HEK293 (cell line): ENCODE measurements around the gene PDK2.

Source experiments
- CTCF ChIP-seq: fragments of 450-650 bp; formaldehyde crosslinking; IDR thresholded peaks from 2 replicates; pipeline ENCODE4 v1.5.1; 2016; ENCODE audit warnings: missing biosample characterization, missing genetic modification characterization
- GLIS1 ChIP-seq: fragments of 450-650 bp; formaldehyde crosslinking; IDR thresholded peaks from 2 replicates; pipeline ENCODE4 v1.5.1; 2016; ENCODE audit warnings: missing biosample characterization, missing genetic modification characterization
- MZF1 ChIP-seq: fragments of 450-650 bp; formaldehyde crosslinking; IDR thresholded peaks from 2 replicates; pipeline ENCODE4 v1.5.1; 2017; ENCODE audit warnings: missing biosample characterization, missing genetic modification characterization, borderline replicate concordance
- REPIN1 ChIP-seq: fragments of 450-650 bp; formaldehyde crosslinking; IDR thresholded peaks from 2 replicates; pipeline ENCODE4 v1.5.1; 2017; ENCODE audit warnings: missing biosample characterization, missing genetic modification characterization, low read depth
- TSHZ1 ChIP-seq: fragments of 450-650 bp; formaldehyde crosslinking; IDR thresholded peaks from 2 replicates; pipeline ENCODE4 v1.5.1; 2016; ENCODE audit warnings: missing biosample characterization, missing genetic modification characterization, borderline replicate concordance
- ZNF175 ChIP-seq: fragments of 450-650 bp; formaldehyde crosslinking; IDR thresholded peaks from 2 replicates; pipeline ENCODE4 v1.5.1; 2016; ENCODE audit warnings: missing biosample characterization, missing genetic modification characterization
- ZNF529 ChIP-seq: fragments of 450-650 bp; formaldehyde crosslinking; IDR thresholded peaks from 2 replicates; pipeline ENCODE4 v1.5.1; 2017; ENCODE audit warnings: missing genetic modification characterization, missing biosample characterization; ENCODE audit not compliant: insufficient replicate concordance
- ZNF558 ChIP-seq: fragments of 450-650 bp; formaldehyde crosslinking; IDR thresholded peaks from 2 replicates; pipeline ENCODE4 v1.5.1; 2016; ENCODE audit warnings: missing biosample characterization, missing genetic modification characterization

GRCh38 chr17:50113624-50114320 is 18.6 kb downstream of the PDK2 start:
- no peak for TF ChIP-seq MZF1
- TF ChIP-seq CTCF (tag by site-specific recombination), result no peak
- peak; percentile 17; the same call in 1 of the 2 replicates for TF ChIP-seq GLIS1 (tag by site-specific recombination)
- TF ChIP-seq REPIN1, result no peak
- no peak for TF ChIP-seq ZNF175 (tag by site-specific recombination)
- TF ChIP-seq TSHZ1 (tag by site-specific recombination), result no peak
- TF ChIP-seq ZNF558 (tag by site-specific recombination), result no peak
- TF ChIP-seq ZNF529, result no peak
